Neural cell (in vitro differentiated cells): Measurements from ENCODE around the gene AP3D1. TPM values are rescaled to one million over a fixed set of nuclear protein-coding genes. Genes with fewer than 3 reads are reported as not detected.

Source experiments
- H2AFZ ChIP-seq: fragments of 200-600, 300-800 bp; sonication (generic), shearing (Covaris generic); 2 replicates; pipeline ENCODE4 v1.6.0; 2014; ENCODE audit warnings: low read depth, mild to moderate bottlenecking, antibody characterized with exemption, low read length, moderate library complexity
- H3F3A ChIP-seq: fragments of 200-600 bp; shearing (Covaris generic); 2 replicates; pipeline ENCODE4 v1.6.1; 2016; ENCODE audit warnings: mild to moderate bottlenecking, moderate library complexity, mixed read lengths, antibody characterized with exemption, low read length; ENCODE audit not compliant: insufficient read depth, poor library complexity, severe bottlenecking
- H3K27ac ChIP-seq: fragments of 200-600, 300-800 bp; sonication (generic), shearing (Covaris generic); 2 replicates; pipeline ENCODE4 v1.5.1; 2014; ENCODE audit warnings: mild to moderate bottlenecking, low read length, moderate library complexity
- H3K27me3 ChIP-seq: fragments of 300-800, 200-600 bp; sonication (generic), shearing (Covaris generic); 2 replicates; pipeline ENCODE4 v1.6.0; 2014; ENCODE audit warnings: mild to moderate bottlenecking, low read depth, low read length, moderate library complexity; ENCODE audit not compliant: insufficient read depth
- H3K36me3 ChIP-seq: fragments of 300-800, 200-600 bp; sonication (generic), shearing (Covaris generic); 2 replicates; pipeline ENCODE4 v1.5.1; 2014; ENCODE audit warnings: mild to moderate bottlenecking, antibody characterized with exemption, low read length, moderate library complexity; ENCODE audit not compliant: insufficient read depth
- H3K4me2 ChIP-seq: fragments of 300-800, 200-600 bp; sonication (generic), shearing (Covaris generic); 2 replicates; pipeline ENCODE4 v1.6.0; 2014; ENCODE audit warnings: mild to moderate bottlenecking, low read length
- H3K4me3 ChIP-seq: fragments of 300-800, 200-600 bp; sonication (generic), shearing (Covaris generic); 2 replicates; pipeline ENCODE4 v1.5.1; 2014; ENCODE audit warnings: mild to moderate bottlenecking, low read length, moderate library complexity
- H3K79me2 ChIP-seq: fragments of 200-600 bp; shearing (Covaris generic); replicated peaks from 2 replicates; pipeline ENCODE4 v1.6.0; 2014; ENCODE audit warnings: mild to moderate bottlenecking, low read length, moderate library complexity; ENCODE audit not compliant: insufficient read depth
- H3K9ac ChIP-seq: fragments of 300-800, 200-600 bp; sonication (generic), shearing (Covaris generic); 2 replicates; pipeline ENCODE4 v1.6.1; 2016; ENCODE audit warnings: mild to moderate bottlenecking, low read length, mixed read lengths
- H3K9me2 ChIP-seq: fragments of 200-600 bp; shearing (Covaris generic); 2 replicates; pipeline ENCODE4 v1.6.1; 2016; ENCODE audit warnings: mild to moderate bottlenecking, low read length, mixed read lengths; ENCODE audit not compliant: insufficient read depth
- H3K9me3 ChIP-seq: fragments of 200-600, 300-800 bp; sonication (generic), shearing (Covaris generic); 2 replicates; pipeline ENCODE4 v1.6.1; 2016; ENCODE audit warnings: mild to moderate bottlenecking, mixed run types, low read length, moderate library complexity, mixed read lengths
- H4K20me1 ChIP-seq: fragments of 200-600 bp; shearing (Covaris generic); 2 replicates; pipeline ENCODE4 v1.6.1; 2016; ENCODE audit warnings: mild to moderate bottlenecking, mixed run types; ENCODE audit not compliant: insufficient read depth
- CTCF ChIP-seq: fragments of 450-650 bp; IDR thresholded peaks from 2 replicates; pipeline ENCODE4 v1.5.1; 2014; ENCODE audit warnings: antibody characterized with exemption, mild to moderate bottlenecking, moderate library complexity; ENCODE audit not compliant: poor library complexity, severe bottlenecking
- EP300 ChIP-seq: fragments of 450-650 bp; conservative IDR thresholded peaks from 2 replicates; pipeline ENCODE4 v1.6.1; 2014; ENCODE audit warnings: antibody characterized with exemption, mild to moderate bottlenecking, moderate library complexity; ENCODE audit not compliant: poor library complexity, severe bottlenecking
- EZH2 ChIP-seq: fragments of 200-600, 300-800 bp; shearing (Covaris generic), sonication (generic); IDR thresholded peaks from 2 replicates; pipeline ENCODE4 v1.6.1; 2014; ENCODE audit warnings: antibody characterized with exemption, low read length, borderline replicate concordance, mild to moderate bottlenecking; ENCODE audit not compliant: insufficient read depth, poor library complexity, severe bottlenecking
- MXI1 ChIP-seq: fragments of 450-650 bp; conservative IDR thresholded peaks from 2 replicates; pipeline ENCODE4 v1.6.1; 2014; ENCODE audit warnings: antibody characterized with exemption, mild to moderate bottlenecking; ENCODE audit not compliant: poor library complexity, severe bottlenecking
- POLR2AphosphoS5 ChIP-seq: IDR thresholded peaks from 2 replicates; pipeline ENCODE4 v1.6.1; 2012
- RAD21 ChIP-seq: fragments of 450-650 bp; conservative IDR thresholded peaks from 2 replicates; pipeline ENCODE4 v1.6.1; 2014; ENCODE audit warnings: antibody characterized with exemption, mild to moderate bottlenecking, moderate library complexity
- REST ChIP-seq: IDR thresholded peaks from 2 replicates; pipeline ENCODE4 v1.6.1; 2012; ENCODE audit warnings: borderline replicate concordance
- SMC3 ChIP-seq: fragments of 450-650 bp; conservative IDR thresholded peaks from 2 replicates; pipeline ENCODE4 v1.6.1; 2014; ENCODE audit warnings: antibody characterized with exemption, mild to moderate bottlenecking, moderate library complexity; ENCODE audit not compliant: poor library complexity
- TAF1 ChIP-seq: IDR thresholded peaks from 2 replicates; pipeline ENCODE4 v1.6.1; 2012; ENCODE audit warnings: low read depth
- polyA plus RNA-seq: library from polyadenylated mRNA; depleted of rRNA; stranded (reverse); fragments of >200 nt; gene quantifications from 2 replicates; pipeline ENCODE4 v1.2.3, GENCODE V29; 2014

Gene AP3D1
- polyA plus RNA-seq, 1 donor from 2014 or later: 60.7 TPM

GRCh38 chr19:2132731-2133490 lies 18.5 kb downstream of the AP3D1 start:
- Histone ChIP-seq H3K9me3 (no peaks in the 10 kb centered on the region), H3K9ac (no peak overlapping the region), H3K27ac (no peak overlapping the region), H2AFZ (no peak overlapping the region), H3F3A (no peaks in the 10 kb centered on the region), H3K4me2 (no peak overlapping the region), H3K4me3 (no peak overlapping the region), H3K9me2 (no peaks in the 10 kb centered on the region), H4K20me1 (no peaks in the 10 kb centered on the region), H3K79me2 (no peaks in the 10 kb centered on the region), H3K36me3 (no peaks in the 10 kb centered on the region), H3K27me3 (no peaks in the 10 kb centered on the region)
- TF ChIP-seq POLR2AphosphoS5: no peak
- TF ChIP-seq RAD21: no peak
- no peak for TF ChIP-seq REST
- TF ChIP-seq CTCF: no peak
- TF ChIP-seq SMC3: no peak
- TF ChIP-seq TAF1: no peak
- no peak for TF ChIP-seq EZH2
- TF ChIP-seq MXI1: no peak
- TF ChIP-seq EP300: no peak

- H3F3A ChIP-seq: no peaks in the 10 kb centered on the region
- H3K79me2 ChIP-seq: no peaks in the 10 kb centered on the region
- no peaks in the 10 kb centered on the region for H3K9me2 ChIP-seq
- TF ChIP-seq MXI1 (no peak), CTCF (no peak), REST (no peak), EP300 (no peak), EZH2 (no peak), RAD21 (no peak), TAF1 (no peak), SMC3 (no peak)
- no peaks in the 10 kb centered on the region for H3K36me3 ChIP-seq
- H3K27me3 ChIP-seq: no peaks in the 10 kb centered on the region
- no peak overlapping the region for H3K4me2 ChIP-seq
- no peak overlapping the region for H3K9ac ChIP-seq
- no peak overlapping the region for H2AFZ ChIP-seq
- no peaks in the 10 kb centered on the region for H4K20me1 ChIP-seq
- H3K9me3 ChIP-seq: no peaks in the 10 kb centered on the region
- no peak overlapping the region for H3K27ac ChIP-seq
- no peak overlapping the region for H3K4me3 ChIP-seq
Measured at GRCh38 chr19:2132191-2132590, 19.2 kb downstream of the AP3D1 start.
